ENCODE data around the gene EIF4E2.
"Not testable (repeated sequence)": the region's sequence is repeated elsewhere in the genome, so short reads cannot be mapped to it uniquely, and the experiment has no call there.

The EIF4E2 gene

DNA sequence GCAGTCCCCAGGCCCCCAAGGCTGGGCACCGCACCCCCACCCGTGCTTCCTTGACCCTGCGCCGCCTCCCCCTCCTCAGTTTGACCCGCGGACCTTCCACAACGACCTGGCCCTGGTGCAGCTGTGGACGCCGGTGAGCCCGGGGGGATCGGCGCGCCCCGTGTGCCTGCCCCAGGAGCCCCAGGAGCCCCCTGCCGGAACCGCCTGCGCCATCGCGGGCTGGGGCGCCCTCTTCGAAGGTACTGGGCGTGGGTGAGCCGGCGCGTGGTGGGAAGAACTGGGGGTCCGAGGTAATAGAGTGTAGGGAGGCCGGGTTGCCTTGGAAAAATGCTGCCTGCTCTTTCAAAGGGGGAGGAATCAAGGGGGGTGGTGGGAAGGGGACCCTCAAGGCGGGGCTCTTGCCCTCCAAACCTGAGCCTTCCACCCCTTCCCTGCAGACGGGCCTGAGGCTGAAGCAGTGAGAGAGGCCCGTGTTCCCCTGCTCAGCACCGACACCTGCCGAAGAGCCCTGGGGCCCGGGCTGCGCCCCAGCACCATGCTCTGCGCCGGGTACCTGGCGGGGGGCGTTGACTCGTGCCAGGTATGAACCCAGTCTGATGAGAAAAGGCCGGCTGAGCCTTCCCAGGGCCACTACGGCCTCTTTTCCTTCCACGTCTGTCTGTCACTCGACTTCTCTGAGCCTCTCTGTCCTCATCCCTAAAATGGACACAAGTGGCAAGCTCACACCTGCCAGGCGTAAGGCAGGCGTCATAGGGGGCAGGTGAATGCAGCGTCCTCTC is 27.7 kb upstream of the EIF4E2 start:
- DNase-seq, result no peak

DNA sequence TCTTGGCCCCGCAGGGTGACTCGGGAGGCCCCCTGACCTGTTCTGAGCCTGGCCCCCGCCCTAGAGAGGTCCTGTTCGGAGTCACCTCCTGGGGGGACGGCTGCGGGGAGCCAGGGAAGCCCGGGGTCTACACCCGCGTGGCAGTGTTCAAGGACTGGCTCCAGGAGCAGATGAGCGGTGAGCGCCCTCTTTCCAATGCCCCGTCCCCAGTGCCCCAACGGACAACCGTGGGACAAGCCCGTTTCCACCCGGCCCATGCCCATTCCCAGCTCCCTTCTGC is 27.1 kb upstream of the EIF4E2 start:
- DNase-seq, result no peak

DNA sequence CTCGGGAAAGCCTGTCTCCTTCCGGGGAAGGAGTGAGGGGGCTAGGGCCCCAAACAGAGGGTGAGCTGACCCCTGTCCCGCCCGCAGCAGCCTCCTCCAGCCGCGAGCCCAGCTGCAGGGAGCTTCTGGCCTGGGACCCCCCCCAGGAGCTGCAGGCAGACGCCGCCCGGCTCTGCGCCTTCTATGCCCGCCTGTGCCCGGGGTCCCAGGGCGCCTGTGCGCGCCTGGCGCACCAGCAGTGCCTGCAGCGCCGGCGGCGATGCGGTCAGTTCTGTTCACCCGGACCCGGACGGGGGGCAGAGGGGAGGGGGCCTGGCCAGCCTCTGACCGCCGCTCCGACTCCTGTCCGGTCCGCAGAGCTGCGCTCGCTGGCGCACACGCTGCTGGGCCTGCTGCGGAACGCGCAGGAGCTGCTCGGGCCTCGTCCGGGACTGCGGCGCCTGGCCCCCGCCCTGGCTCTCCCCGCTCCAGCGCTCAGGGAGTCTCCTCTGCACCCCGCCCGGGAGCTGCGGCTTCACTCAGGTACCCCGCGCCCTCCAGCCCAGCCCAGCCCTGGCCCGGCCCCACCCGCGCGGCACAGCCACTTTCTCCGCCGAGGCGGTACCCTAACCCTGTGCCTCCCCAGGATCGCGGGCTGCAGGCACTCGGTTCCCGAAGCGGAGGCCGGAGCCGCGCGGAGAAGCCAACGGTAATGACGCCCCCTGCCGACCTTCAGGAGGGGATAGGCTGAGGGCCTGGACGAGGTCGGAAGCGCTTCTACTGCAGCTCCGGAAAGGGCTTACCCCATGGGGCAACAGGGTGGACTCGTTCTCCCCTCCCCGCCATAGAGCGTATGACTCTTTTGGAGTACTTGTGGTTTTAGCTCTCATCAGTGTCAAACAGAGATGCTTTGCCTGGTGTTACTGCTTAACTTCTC is 26.5 kb upstream of the EIF4E2 start:
- DNase-seq, result no peak

DNA sequence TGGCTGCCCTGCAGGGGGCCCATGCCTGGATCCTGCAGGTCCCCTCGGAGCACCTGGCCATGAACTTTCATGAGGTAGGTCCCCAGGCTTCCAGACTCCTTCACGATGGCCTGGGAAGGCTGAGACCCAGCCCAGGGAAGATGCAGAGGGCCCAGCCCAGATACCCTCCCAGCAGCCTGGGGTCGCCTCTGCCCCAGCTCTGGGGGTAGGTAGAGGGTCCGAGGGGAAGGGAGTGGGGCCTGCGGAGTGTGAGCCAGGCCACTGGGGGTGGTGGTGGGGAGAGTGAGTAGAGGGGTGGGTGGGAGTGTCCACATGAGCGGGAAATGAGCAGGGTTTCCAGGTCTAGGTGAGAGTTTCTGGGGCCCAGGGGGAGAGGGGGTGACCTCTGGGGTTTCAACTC is 25.7 kb upstream of the EIF4E2 start:
- DNase-seq, result no peak

DNA sequence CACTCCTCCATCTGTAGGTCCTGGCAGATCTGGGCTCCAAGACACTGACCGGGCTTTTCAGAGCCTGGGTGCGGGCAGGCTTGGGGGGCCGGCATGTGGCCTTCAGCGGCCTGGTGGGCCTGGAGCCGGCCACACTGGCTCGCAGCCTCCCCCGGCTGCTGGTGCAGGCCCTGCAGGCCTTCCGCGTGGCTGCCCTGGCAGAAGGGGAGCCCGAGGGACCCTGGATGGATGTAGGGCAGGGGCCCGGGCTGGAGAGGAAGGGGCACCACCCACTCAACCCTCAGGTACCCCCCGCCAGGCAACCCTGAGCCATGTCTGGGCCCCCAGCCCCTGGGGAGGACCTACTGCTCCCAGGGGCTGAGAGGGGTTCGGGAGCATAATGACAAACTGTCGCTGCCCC is 25.3 kb upstream of the EIF4E2 start:
- DNase-seq, result no peak

DNA sequence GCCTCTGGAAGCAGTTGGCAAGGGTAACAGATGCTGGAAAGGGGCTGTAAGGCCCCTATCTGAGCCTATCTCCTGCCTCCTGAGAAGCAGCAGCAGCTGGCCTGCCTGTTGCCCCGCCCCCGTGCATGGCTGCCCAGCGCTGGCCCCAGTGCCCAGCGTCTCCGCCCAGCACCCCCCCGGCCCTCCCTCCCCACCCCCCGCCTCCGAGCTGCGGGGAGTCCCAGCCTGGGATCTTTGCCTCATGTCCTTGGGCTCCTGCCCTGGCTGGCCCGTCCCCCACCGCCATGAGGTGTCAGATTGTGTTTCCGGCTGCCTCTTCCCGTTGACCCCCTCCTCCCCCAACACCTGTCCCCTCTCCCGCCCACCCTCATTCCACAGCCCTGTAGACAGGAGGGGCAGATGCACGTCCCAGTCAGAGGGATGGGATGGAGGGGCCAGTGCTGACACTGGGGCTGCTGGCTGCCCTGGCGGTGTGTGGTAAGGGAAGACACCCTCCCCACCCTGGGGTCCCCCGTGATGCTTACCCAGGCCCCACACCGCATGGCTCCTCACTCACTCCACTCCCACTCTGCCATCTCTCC is 24.6 kb upstream of the EIF4E2 start, which contains the start of gene CHRND:
TSS of gene CHRND (plus strand) at position 370 of the 581 bp plus-strand sequence. CDS start at position 426, 56 bp downstream.
- no peak for DNase-seq

DNA sequence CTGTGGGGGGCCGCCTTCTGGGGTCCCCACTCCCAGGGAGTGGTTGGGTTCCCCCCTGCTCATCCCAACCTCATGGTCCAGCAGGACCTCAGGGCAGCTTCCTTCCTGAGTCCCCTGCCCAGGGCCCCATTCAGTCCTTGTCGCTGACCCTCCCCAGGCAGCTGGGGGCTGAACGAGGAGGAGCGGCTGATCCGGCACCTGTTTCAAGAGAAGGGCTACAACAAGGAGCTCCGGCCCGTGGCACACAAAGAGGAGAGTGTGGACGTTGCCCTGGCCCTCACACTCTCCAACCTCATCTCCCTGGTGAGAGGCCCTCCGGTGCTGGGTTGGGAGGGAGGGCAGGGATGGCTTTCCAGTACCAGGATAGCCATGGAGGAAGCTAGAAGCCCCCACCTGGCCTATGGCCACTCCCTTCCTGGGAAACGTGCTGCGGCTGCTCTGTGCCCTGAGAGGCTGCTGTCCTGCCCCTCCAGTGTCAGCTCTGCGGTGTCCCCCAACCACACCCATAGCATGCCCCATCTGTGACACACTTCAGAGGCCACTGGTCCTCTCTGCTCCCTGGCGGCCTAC is 24.0 kb upstream of the EIF4E2 start:
- DNase-seq, result no peak

DNA sequence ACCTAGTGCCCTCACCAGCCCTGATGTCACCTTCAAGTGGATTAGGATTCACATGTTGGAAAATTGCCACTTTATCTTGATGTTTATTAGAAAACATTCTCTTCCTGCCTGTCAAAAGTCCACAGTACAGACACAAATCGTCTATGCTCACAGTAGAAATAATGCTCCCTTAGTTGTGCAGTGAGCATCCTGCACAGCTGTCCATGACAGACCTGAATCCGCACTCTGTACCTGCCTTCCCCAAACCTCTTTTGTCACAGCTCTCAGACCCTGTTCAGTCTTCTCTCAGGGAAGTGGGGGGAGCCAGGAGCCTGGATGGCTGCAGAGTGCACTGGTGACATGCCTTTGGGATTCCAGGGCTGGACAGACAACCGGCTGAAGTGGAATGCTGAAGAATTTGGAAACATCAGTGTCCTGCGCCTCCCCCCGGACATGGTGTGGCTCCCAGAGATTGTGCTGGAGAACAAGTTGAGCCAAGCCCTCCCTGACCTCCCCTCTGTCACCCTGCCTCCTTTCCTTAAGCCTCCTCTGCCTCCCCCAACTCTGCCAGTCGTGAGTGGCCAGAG is 22.5 kb upstream of the EIF4E2 start:
- DNase-seq, result no peak

DNA sequence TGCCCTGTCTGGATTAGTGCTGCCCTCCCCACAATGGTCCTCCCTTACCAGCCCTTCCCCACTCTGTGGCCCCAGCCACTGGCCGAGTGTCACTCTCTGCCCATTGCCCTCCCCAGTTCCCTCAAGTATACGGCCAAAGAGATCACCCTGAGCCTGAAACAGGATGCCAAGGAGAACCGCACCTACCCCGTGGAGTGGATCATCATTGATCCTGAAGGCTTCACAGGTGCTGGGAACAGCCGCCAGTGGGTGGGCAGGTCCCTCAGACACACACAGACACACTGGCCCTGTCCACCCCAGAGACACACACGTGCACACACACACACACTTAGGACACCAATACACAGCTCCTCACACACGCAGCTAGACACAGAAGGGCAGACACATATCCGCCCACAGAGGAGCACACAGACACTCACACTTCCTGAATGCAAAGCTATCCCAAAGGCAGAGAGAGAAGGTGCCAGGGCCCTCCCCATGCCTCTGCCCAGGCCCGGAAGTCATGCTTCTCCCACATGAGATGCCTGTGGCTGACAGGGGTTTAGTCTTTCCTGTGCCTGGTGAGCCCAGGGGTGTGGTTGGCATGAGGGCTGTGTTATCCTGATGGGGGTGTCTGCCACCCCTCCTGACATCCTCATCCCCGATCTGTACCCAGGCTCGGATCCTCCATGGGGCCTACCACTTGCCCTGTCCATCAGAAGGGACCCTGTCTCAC is 21.6 kb upstream of the EIF4E2 start:
- no peak for DNase-seq

DNA sequence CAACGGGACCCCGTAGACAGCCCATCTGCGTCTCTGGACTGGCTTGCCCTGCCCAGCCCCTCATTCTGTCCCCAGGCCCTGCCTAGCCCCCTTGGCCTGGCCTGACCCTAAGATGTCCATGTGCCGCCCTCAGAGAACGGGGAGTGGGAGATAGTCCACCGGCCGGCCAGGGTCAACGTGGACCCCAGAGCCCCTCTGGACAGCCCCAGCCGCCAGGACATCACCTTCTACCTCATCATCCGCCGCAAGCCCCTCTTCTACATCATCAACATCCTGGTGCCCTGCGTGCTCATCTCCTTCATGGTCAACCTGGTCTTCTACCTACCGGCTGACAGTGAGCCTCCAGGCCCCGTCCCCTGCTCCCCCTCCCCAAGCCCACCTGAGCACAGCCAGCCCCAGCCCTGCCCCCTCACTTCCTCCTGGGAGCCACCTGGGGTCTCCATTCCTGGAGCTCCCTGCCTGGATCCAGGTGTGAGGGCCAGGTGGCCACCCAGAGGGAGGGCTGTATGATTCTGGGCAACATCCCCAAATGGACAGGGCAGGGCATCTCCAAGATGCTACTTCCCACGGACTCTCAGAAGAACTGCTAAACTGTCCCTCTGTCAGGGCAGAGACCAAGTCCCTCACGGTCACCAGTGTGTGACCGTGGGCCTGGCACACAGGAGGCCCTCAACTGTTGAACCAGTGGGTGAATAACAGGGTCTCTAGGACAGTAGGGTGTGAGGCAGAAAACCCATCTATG is 20.5 kb upstream of the EIF4E2 start:
- DNase-seq, result no peak

DNA sequence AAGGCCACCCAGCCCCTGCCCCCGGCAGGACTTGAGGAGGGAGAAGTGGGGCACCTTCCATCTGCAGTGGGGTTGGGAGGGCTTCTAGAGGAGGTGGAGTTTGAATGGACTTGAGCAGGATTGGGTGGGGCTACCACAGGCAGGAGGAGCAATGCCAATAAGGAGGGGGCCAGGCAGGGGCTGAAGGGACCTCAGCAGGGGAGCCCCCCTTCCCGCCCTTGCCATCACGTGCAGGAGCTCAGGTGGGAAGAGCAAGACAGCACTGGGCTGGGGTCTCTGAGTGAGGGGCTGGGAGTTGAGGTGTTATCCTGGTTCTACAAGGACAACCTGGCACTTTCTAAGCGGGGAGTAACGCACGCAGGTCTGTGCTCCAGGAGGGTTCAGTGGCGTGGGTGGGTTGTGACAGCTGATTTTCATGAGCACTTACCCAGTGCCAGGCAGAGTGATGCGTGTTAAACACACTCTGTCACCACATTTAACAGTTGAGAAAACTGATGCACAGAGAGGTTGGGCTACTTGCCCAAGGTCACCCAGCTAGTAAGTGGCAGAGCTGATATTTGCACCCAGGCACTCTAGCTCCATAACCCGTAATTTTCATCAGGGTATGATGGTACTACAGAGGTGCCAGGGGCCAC is 19.7 kb upstream of the EIF4E2 start:
- DNase-seq, result no peak

DNA sequence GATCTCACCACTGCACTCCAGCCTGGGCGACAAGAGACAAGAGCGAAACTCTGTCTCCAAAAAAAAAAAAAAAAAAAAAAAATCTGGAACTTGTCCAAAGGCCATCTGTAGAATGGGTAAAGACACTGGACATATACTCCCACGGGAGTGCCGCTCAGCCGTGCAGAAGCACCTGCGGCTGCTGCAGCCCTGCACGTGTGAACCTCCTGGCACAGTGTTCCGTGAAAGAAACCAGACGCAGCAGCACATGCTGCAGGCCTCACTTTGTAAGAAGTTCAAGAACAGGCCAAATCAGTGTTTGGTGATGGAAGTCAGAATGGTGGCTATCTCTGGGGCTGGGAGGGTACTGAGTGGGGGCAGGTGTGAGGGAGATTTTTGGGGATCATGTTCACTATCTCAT is 18.1 kb upstream of the EIF4E2 start:
- DNase-seq, result no peak

DNA sequence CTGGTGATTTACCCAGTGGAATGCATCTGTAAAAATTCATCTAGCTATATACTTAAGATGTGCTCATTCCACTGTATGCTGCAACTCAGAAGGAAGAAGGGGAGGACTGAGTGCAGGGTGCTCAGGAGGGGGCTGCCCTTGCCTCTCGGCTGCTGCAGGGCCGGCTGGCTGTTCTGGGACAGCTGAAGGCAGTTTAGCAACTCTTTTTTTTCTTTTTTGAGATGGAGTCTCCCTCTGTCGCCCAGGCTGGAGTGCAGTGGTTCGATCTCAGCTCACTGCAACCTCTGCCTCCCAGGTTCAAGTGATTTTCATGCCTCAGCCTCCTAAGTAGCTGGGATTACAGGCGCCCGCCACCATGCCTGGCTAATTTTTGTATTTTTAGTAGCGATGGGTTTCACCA is 17.7 kb upstream of the EIF4E2 start:
- not testable (repeated sequence) for DNase-seq

DNA sequence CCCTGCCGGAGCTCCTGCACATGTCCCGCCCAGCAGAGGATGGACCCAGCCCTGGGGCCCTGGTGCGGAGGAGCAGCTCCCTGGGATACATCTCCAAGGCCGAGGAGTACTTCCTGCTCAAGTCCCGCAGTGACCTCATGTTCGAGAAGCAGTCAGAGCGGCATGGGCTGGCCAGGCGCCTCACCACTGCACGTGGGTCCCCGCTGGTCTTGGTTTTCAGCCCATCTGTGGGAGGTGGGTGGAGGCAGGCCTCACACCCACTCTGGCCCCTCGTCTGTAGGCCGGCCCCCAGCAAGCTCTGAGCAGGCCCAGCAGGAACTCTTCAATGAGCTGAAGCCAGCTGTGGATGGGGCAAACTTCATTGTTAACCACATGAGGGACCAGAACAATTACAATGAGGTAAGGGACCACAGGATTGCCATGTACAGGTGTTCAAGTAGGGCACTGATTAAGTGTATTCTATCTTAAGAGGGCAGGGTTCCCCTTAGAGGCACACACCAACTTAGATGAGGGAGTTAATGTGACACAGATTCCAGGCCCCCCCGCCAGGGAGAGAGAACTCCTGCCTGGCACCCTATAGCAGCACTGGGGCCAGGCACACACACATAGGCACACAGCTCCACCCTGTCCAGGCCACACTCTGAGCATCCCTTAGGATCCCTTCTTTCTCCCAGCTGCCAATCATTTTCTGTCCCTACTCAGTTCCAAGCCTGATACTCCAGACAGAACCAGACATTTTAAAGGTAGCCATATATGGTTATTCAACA is 16.4 kb upstream of the EIF4E2 start:
- DNase-seq, result no peak

DNA sequence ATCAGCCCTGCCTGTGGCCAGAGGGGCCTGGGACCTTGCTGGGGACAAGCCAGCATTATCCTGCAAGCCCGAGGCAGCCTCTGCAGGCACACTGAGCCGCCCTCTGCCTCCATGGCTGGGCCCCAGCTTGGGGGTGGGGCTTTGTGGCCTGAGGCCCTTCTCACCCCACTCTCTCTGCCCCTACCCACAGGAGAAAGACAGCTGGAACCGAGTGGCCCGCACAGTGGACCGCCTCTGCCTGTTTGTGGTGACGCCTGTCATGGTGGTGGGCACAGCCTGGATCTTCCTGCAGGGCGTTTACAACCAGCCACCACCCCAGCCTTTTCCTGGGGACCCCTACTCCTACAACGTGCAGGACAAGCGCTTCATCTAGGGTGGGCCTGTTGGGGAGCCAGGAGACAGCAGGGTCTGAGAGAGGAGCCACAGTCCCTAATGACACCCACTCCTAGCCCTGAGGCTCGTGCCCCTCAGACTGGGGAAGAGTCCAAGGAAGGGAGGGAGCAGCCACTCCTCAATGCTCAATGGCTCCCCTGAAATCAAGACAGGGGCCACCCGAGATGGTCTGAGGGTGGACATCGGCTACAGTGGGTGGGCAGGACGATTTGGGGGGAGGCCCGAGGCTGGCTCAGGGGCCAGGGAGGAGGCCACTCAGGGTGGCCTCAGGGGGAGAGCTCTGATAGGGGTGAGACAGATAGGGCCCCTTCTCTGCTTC is 15.4 kb upstream of the EIF4E2 start:
- DNase-seq, result no peak

DNA sequence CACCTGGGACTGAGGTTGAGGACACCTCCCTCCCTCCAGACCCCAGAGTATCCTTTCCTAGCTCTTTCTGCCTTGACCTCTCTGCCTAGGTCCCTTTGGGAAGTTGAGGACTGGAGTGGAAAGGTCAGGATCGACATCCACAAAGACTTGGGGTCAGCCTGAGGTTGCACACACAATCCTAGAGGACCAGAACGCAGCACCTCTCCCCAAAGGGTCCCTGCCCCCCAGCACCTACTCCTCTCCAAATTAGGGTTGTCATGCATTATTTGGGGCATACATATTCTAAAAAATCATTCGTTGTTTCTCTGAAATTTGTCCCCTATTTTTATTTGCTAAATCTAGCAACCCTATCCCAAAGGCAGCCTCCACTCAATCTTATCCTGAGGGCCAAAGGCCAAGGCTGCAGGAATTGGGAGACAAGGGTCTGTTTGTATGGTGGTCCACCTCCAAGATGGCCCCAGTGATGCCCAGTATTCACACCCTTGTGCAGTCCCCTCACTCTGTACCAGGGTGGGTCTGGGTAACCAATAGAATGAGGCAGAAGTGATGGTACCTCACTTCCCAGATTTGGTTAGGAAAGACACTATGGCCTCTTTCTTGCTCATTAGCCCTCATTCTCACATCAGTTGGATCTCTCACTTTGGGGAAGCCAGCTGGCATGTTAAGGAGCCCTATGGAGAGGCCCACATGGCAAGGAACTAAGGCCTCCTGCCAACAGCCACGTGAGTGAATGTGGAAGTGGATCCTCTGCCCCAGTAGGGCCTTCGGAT is 14.5 kb upstream of the EIF4E2 start:
- DNase-seq, result no peak

DNA sequence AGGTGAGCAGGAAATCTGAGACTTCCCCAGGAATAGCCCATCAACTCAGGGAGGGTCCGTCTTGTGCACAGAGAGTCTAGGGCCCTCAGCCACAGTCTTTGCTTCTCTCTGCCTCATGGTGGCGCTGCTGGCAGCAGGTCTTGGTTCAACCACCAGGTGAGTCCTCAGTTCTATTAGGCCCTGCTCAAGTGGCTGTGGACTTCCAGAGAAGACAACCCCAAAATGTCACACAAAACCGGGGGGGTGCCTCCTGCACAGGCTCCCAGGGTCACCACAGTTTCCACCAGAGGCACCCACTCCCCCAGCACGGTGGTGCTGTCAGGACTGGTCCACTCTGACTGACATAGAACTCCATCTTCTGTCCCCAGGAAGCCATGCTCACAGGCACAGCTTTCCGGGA is 13.4 kb upstream of the EIF4E2 start:
- no peak for DNase-seq

DNA sequence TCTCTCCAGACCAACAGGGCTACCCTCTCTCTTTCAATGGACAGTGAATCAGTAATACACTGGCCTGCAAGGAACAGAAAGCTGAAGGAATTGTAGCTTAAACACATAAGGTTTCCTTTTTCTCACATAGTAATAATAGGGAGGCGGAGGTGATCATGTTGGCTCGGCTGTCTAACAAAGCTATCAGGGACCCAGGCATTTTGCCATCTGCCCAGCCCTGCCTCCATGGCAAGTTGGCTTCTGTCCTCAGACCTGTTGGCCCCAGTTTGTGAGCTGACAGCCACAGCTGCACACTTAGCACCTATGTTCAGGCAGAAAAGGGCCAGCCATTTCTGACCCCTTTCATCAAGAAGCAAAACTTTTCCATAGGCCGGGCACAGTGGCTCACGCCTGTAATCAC is 13.0 kb upstream of the EIF4E2 start:
- DNase-seq, result no peak

DNA sequence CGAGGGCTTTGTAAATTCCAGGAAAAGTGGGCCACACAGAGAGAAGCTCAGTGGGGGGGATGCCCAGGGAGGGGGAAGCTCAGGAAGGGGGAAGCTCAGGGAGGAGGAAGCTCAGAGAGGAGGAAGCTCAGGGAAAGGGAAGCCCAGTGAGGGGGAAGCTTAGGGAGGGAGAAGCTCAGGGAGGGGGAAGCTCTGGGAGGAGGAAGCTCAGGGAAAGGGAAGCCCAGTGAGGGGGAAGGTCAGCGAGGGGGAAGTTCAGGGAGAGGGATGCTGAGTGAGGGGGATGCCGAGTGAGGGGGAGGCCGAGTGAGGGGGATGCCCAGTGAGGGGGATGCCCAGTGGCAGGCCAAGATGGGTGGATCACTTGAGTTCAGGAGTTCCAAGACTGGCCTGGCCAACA is 11.8 kb upstream of the EIF4E2 start:
- DNase-seq, result no peak
